Activated CD4-positive, alpha-beta T cell treated with anti-CD3 and anti-CD28 coated beads for 4 hours (primary cell): ENCODE data around the gene GNB1L.
"Not testable (repeated sequence)": the region's sequence is repeated elsewhere in the genome, so short reads cannot be mapped to it uniquely, and the experiment has no call there.

Source experiments
- DNase-seq, 2 donors: peaks; one replicate each; pipeline ENCODE4 v3.0.0-alpha.2; 2020

The GNB1L gene

DNA sequence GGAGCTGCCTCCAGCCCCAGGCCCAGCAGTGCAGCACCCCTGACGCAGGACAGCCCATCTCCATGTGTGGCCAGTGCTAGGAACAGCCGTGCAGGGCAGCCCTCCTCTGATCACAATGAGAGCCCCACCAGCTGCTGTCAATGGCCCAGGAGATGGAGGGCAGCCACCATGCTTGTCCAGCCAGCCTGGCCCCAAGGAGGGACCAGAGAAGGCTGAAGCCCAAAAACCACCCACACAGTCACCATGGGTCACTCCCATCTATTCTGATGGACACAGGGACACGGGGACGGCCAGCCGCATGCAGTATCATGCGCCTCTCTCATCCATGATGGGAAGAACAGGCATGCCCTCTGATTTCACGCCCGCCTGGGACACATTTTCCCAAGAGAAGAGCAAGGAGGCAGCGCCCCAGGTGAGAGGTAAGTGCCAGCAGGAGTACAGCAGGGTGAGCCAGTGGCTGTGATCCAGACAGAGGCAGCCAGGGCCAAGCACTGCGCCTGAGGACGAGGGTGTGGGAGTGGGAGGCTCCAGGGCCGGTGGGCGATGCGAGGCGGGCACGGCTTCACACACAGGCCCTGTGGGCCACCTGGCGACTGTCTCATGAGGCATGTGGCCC, 33.6 kb upstream of the GNB1L start:
- no peak for DNase-seq

DNA sequence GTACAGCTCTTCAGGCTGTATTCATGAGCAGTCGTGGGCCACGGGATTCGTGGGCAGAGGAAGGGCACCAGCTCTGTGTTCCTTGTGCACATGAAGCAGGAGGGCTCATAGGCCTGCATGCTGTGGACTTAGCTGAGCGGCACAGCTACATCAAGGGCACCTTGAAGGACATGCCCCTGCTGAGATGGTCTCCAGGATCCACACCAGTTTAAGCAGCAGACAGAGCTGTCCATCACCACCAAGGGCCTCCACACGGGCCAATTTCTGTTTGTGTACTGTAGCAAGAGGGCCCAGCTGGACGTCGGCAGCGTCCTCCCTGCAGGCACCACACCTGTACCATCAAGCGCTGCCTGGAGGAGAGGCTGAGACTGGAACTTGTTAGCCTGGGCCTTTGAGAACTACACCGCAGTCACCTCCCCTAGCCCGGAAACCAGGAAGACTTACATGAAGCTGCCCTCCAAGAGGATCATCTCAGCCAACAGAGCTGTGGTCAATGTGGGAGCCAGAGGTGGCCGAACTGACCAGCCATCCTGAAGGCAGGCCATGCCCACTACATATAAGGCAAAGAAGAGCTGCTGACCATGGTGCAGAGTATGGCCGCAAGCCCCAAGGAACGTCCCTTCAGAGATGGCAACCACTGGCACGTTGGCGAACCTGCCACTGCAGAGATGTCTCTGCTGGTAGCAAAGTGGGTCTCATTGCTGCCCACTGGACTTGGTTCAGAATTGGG, 32.7 kb upstream of the GNB1L start:
- DNase-seq: peak in 1 of 2 donors; percentile 32

DNA sequence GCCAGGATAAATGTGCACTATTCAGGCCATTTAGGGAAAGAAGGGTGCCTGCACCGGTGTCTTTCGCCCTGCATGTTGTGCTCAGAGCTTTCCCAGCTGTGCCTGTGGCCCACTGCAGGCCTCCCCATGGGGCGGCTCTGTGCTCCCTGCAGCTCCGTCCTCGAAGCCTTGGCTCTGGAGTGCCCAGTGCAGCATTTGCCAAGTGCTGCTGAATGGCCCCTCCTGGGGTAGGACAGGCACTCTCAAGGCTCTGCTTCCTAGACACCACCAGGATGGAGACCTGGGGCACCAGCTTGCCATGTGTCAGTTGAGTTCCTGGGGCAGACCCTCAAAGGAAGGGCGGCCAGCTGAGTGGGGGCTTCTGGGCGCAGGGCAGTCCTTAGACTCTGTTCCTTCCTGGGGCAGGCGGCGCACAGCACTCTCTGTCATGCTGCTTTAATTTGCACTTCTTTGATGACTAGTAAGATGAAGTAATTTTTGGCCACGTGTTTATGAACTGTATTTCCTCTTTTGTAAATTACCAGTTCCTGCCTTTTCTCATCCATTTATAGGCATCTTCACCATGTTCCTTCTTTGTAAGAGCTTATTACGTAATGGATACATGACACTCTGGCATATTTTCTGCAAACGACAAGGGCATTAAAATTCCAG, 32.1 kb upstream of the GNB1L start:
- peak; percentile 35 to 47 for DNase-seq

DNA sequence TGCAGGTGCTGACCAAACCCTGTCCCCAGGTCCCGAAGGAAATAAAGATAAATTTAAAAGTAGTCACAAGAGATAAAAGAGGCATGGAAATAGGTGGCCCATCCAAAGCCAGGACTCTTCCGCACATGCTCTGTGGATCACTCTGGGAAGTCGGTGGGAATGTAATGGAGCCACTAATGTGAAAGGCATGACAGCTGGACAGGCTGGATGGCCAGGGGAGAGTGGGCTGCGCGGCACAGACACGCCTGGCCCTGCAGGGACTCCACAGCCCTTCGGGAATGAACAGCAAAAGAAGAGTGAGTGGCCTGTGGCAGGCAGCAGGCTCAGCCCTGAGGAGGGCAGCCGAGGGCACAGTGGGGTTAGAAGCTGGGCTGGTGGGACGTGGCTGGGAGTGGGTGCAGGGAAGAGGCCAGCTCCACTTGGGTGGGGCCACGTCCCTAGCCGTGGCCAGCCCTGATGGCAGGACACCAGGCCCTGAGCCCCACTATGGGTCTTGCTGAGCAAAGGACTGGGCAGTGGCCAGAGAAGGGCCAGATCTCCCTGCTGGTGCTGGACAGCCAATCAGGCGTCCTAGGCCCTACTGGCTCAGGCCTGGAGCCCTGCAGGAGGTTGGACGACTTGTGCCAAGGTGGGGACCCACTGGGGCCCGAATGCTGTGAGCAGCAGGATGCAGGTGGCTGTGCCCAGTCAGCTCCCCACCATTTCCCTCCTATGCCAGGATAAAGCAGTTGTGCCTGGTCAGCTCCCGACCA, 31.3 kb upstream of the GNB1L start:
- no peak for DNase-seq

DNA sequence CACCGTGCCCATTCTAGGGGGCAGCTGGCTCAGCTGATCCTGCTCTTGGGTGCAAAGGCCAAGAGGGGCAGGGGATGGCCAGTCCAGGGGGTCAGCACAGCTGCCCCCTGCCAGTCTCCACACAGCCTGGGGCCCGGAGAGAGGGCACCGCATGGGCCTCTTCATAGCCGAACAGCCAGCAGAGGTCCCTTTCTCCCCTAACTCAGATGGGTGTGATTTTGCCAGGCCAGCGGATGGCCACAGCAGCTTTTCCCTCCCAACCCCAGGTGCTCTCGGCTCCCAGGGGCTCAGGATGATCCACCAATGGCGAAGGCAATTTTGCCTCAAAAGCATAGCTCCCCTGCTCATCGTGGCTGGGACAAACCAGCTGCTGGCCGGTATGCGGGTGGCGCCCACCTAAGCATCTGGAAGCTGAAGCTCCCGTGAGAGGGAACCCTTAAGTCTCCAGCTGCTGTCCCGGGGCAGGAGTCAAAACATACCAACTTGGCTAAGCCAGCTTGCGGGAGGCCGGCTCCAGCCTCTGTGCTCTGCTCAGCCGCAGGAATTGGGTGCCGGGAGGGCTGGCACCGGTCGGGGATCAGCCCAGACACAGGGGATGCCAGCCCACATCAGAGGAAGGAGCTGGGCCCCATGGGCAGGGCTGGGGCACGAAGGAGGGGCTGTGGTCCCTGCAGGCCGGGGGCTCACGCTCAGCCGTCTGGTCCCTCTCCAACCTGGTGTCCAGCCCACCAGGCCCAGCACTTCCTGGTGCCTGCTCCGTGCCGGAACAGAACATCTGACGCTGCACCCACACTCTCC, 30.5 kb upstream of the GNB1L start:
- DNase-seq: no peak

DNA sequence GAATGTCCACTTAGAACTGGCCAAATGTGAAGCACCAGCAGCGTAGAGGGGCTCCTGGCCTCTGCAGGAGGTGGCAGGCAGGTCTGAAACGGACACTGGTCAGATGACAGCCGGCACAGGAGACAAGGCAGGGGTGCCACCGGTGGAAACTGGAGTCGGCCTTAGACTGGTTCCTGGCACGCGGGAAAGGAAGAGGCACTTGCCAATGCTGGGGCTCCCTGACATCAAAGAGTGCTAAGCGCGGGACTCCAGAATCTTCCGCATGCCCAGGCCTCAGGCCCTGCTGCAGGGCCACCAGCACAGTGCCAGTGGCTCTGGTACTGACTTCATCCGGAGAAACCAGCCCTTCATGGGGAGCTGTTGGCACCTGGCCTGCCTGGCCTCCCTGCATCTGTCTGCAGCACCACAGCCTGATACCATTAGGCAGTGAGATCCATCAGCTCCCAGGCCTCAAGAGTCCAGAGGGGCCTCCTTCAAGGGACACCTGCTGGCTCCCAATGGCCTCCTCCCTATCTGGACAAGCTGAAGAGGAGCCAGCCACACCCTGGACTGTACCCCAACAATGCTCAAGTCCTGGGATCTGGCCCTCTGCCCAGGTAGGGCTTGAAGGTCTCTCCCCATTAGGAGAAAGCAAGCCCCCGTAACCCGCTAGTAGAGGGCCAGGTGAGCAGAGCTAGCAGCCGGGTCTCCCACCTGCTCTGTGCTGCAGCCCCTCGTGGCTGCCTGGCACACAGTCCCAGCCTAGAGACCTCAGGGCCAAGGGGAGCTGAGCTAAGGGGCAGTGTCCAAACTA, 29.7 kb upstream of the GNB1L start:
- DNase-seq: no peak

DNA sequence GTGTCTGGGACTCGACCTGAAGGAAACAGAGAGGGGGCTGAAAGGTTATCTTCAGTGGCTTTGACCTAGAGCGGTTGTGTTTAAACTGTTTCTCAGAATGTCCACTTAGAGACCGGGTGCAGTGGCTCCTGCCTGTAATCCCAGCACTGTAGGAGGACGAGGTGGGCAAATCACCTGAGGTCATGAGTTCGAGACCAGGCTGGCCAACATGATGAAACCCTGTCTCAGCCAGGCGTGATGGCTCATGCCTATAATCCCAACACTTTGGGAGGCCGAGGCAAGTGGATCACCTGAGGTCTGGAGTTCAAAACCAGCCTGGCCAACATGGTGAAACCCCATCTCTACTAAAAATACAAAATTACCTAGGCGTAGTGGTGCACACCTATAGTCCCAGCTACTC, 28.8 kb upstream of the GNB1L start:
- DNase-seq: not testable (repeated sequence)

DNA sequence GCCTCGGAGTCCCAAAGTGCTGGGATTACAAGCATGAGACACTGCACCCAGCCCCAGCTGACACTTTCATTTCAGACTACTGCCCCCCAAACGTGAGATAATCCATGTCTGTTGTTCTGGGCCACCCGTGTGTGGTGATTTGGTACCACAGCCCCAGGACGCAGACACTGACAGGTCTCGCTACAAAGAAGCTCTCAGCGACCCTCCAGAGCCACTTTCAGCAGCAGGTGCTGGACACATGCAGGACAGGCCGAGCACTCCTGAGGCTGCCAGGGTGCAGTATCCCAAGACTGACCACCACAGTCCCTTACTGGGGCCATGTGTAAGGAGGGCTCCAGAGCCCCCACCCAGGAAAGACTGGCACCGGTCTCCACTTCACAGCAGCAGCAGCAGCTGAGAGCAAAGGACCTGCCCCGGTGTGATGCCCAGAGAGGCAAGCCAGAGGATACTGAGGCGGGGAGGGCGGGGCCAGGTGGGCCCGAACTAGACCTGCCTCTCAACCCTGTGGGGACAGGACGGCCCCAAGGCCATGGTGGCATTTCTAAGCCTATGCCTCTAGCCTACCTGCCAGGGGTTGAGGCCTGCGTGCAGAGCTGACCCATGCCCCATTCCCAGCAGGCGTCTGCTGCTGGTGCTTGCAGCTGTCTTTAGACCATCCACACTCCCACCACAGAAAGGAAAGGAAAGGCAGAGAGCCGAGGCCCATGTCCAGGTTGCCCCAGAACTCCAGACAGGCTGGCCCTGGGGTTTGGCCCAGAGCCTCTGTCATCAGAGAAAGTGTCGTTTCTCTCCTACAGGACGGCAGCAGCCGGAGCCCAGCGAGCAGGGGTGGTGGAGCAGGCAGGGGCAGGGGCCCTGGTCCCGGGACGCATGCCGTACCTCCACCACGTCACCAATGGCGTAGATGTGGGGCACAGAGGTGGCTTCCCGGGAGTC, 28.0 kb upstream of the GNB1L start:
- no peak for DNase-seq

DNA sequence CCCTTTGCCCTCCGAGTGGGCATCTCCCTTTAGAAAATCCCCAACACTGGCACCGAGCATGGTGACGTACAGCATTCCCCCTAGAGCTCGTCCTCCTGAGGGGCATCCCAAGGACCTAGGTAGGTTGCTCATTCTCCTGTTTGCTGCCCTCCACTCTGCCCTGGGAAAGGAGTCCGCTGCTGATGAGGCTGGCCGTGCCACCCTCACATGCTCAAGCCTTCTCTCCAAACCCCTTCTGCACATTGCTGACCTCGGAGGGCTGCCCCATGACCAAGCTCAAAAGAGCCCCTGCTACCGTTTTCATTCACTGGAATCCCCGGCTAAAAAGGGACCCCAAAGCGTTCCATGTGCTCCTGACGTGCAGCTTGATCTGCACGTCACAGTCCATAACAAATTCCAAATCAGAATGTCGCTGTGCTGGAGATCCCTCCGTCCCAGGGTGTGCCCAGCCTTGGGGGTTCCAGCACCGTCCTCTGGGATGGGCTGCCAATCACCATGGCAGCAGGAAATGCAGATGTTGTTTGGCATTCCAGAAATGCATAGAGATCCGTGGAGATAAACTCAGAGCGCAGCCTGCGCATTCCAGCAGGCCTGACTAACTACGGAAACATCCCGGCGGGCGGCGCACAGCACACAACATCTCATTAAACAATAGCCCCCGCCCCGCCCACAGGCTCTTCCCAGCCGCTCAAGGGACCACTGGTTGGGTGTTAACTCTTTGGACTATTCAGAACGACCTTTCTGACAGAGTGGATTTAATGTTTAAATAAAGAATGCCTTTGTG, 26.3 kb upstream of the GNB1L start:
- no peak for DNase-seq

DNA sequence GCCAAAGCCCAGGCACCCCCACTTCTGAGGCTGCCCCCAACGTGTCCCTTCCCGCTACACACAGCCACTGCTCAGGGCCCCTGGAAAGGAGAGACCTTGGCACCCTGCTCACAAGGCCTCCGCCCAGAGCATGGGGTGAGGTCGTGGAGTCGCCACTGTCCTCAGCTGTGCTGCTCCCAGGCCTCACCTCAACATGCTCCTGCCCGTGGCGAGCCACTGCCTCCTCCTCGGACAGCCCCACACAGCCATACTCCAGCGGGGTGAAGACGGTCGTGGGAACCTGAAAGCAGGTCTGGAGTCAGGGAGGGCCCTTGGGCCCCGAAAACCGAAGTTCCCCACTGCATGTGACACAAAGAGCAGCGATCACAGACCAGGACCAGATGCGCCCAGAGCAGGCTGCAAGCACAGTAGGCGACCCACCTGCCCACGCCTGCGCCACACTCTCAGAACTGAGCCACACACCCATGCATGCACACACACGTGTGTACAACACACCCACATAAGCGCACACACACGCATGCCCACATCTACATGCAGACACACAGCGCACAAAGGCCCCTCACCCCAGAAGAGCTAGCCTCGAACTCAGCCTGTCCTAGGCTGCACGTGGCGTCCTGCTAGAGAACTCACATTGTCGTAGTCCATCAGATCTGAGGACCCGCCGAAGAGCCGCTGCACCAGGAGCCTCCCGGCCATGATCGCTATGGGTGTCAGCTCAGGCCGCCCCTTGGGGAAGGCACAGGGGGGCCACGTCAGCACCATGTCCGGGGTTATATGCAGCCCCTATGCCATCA, 25.5 kb upstream of the GNB1L start:
- DNase-seq: no peak

DNA sequence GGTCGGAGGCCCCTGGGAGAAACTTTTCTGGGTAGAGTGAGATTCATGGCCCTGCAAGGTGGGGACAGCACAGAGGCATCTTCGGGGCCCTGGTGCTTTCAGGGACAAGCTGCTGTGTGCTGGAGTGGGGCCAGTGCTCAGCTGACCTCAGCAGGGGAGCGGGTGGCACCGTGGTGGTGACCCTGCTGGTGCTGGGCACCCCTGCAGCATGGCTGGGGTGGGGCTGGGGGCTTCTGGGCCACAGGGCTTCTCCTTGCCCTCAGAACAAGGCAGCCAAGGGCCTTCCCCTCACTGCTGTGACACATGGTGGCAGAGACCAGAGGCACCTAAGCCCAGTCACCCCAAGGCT, 24.9 kb upstream of the GNB1L start:
- no peak for DNase-seq

DNA sequence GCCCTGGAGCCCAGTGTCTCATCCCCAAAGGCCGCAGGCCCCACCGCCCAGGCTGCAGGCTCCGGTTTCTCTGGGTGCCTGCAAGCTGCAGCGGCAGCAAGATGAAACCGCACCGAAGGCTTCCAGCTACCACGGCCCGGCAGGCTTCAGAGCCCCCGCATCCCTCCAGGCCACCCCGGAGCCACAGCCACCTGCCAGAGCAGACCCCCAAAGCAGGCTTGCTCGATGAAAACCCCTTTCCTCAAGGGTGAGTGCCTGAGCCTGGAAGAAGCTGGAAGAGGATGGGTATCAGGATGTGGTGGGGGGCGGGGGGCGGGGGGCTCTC, 24.5 kb upstream of the GNB1L start:
- no peak for DNase-seq

DNA sequence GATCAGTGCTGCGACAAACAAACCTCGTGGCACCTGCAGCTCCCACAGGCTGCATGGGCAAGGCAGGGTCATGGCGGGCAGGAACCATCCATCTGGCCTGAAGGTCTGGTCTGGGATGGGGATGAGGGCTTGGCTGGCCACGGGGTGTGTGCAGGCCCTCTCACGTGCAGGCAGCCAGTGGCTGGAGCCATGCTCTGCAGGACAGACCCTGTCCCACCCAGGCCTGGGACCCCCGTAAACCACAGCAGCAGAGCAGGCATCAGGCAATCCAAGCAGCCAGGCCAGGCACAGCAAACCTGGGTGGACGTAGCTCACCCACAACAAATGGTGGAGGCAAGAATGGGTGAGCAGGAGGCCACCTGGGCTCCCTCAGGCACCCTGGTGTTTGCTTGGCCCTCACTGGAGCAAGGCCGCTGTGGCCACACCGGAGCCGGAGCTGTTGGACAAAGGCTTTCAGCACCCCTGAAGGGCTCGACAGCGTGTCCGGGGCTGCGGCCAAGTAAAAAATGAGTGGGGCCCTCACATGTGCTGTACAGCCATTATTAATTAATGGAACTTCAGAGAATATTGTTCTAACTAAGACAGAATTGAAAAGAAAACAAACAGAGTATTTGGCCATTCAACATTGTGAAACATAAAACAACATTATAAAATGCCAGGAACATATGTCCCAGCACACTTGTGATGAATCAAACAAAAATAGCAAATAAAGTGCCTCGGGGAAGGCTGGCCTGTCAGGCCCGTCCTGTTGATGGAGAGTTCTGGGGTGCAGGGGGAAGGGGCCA, 24.0 kb upstream of the GNB1L start:
- no peak for DNase-seq

DNA sequence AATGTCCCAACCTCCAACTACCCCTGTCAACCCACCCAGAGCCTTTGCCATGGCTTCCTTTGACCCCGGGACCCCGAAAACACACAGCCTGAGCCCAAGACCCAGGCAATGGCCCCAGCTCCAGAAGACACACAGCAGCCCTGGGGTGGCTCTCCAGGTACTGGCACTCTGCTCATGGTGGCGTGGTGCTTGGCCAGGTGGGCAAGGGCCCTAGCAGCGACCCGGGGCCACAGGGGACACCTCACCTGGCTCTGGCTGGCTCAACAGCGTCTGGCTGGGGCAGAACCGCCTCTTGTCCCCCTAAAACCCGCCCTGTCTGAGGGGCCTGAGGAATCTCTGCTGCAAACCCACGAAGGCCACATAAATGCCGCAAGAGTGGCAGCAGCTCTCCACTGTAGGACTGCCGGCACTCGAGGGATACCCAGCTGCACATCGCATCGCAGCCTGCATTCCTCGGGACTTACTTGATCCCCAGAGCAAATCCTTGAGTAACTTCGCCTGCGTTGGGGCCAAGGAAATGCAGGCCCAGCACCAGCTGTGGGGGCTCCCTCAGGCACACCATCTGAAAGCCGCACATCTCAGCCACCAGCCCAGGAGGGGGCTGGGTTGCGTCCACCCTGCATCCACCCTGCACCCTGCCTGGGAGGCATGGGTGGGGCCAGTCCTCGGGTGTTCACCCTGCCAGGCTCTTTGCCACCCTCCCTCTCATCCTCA, 23.1 kb upstream of the GNB1L start:
- DNase-seq: no peak

DNA sequence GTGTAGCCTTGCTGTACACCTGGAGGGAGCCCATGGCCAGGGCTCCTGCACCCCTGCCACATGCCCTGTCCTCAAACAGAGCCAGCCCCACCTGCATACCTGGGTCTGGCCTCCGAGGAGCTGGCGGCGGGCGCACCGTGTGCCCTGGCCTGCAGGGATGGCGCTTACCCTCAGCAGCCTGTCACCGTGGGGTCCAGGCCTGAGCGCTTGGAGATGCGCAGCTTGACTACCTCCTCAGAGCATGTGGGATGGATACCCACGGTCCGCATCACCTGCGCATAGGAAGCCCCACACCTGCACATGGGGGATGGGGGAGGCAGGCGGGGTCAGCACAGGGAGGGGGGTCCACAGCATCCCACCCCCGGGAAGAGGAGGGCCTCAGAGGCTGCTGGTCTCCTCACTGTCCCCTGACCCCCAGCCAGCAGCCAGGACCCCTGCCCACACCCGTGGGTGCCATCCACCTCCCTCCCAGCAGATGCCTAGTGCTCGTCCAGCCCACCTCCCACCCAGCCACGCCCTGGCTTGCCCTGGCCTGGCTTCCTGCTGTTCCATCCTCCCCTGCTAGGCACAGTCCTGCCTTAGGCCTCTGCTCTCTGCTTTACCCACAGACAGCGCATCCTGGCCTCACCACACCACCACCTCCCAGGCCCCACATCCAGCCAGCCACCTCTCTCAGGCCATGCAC, 22.4 kb upstream of the GNB1L start:
- no peak for DNase-seq

DNA sequence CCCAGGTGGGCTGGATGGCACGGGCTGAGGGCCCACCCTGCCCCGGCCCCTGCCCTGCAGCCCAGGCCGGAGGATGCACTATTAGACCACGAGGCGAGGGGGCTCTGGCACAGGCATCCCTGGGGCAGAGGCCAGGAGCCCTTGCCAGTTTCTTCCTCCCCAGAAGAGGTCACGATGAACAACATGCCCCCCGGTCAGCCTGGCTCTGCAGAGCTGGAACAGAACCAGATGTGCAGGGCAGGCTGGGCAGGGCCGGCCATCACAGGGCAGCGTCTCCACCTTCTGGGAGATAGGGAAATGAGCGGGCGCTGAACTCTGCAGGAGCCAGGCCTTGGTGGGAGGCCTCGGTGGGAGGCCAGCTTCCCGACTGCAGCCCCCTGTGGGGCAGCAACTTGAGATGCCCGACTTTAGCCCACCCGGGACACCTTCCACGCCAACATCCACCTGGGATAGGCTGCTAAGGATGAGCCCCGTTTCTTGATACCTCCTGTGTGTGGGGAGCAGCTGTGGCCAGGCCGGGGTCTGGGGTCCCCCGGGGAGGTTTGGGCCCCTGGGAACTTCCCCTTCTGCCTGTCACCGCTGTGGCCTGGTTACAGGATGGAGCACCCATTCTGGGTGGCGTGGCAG, 21.8 kb upstream of the GNB1L start:
- no peak for DNase-seq
